Transverse colon (tissue), 4 donors: ENCODE data around the gene SLC26A9.

Experiments used
- EP300 ChIP-seq: sonication (generic); formaldehyde crosslinking; IDR thresholded peaks from one replicate; pipeline ENCODE4 v1.6.1; 2017; ENCODE audit warnings: antibody characterized with exemption, low read depth
- POLR2AphosphoS5 ChIP-seq, 3 donors: sonication (generic); formaldehyde crosslinking; IDR thresholded peaks; one replicate each; pipeline ENCODE4 v1.6.1; 2016; ENCODE audit warnings: antibody characterized with exemption in 3 of 3
- TF ChIP-seq, protein P1 (sequence below), 5 experiments: fragments of 200-600 bp in 3 of 5; fragments of 450-650 bp in 2 of 5; sonication (generic) in 3 of 5; IDR thresholded peaks; 1 replicate in 2 of 5; 2 replicates in 3 of 5; pipeline ENCODE4 v1.5.1; 2016 to 2017; ENCODE audit warnings: antibody characterized with exemption in 5 of 5, inconsistent platforms in 3 of 5, mild to moderate bottlenecking in 2 of 5, moderate library complexity in 1 of 5

DNA sequence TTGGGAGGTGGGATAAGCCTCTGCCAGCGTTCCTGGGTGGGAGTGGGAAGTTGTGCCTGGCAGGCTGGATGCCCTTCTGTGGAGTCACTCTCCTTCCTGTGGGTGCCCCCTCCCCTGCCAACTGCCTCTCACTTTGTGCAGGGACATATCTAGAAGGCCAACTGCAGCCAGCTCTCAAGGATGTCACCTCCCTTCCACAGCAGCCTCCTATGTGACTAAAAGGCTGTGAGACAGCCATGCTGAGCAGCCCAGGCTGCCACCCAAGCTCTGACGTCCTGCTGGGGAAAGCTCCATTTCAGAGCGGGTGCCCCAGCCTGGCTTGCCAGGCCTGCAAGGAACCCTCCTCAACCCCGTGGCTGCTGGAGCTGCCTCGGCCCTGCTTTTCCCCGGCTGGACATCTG, 19.6 kb upstream of the SLC26A9 start:
- TF ChIP-seq POLR2AphosphoS5 (IDR thresholded peaks at IDR 0.05) (no peak), EP300 (no peak)
- TF ChIP-seq, protein P1, sequence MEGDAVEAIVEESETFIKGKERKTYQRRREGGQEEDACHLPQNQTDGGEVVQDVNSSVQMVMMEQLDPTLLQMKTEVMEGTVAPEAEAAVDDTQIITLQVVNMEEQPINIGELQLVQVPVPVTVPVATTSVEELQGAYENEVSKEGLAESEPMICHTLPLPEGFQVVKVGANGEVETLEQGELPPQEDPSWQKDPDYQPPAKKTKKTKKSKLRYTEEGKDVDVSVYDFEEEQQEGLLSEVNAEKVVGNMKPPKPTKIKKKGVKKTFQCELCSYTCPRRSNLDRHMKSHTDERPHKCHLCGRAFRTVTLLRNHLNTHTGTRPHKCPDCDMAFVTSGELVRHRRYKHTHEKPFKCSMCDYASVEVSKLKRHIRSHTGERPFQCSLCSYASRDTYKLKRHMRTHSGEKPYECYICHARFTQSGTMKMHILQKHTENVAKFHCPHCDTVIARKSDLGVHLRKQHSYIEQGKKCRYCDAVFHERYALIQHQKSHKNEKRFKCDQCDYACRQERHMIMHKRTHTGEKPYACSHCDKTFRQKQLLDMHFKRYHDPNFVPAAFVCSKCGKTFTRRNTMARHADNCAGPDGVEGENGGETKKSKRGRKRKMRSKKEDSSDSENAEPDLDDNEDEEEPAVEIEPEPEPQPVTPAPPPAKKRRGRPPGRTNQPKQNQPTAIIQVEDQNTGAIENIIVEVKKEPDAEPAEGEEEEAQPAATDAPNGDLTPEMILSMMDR (IDR thresholded peaks at IDR 0.05): no peak
